HL-60 (cell line): ENCODE measurements around the gene NDUFA11.

Experiments used
- DNase-seq, 2 experiments: peaks; one replicate each; pipeline ENCODE4 v3.0.0-alpha.2; 2010 to 2020; ENCODE audit warnings: low read depth in 1 of 2, low spot score in 1 of 2
- H3K27ac ChIP-seq: fragments of 250-450 bp; sonication (Bioruptor Pico); replicated peaks from 2 replicates; pipeline ENCODE4 v1.5.1; 2020; ENCODE audit warnings: mild to moderate bottlenecking, moderate library complexity
- H3K27me3 ChIP-seq: fragments of 250-450 bp; sonication (Bioruptor Pico); 2 replicates; pipeline ENCODE4 v1.5.1; 2021; ENCODE audit warnings: mild to moderate bottlenecking, moderate library complexity; ENCODE audit not compliant: insufficient read depth, poor library complexity, severe bottlenecking
- H3K4me3 ChIP-seq: replicated peaks from 2 replicates; pipeline ENCODE4 v1.5.1; 2011; ENCODE audit warnings: mild to moderate bottlenecking, control low read depth, low read length; ENCODE audit not compliant: insufficient read depth
- GABPA ChIP-seq: IDR thresholded peaks from 2 replicates; pipeline ENCODE4 v1.6.1; 2012; ENCODE audit warnings: low read depth
- POLR2AphosphoS5 ChIP-seq: IDR thresholded peaks from 2 replicates; pipeline ENCODE4 v1.6.1; 2012; ENCODE audit warnings: low read depth
- REST ChIP-seq: IDR thresholded peaks from 2 replicates; pipeline ENCODE4 v1.6.1; 2012; ENCODE audit warnings: low read depth; ENCODE audit not compliant: insufficient replicate concordance
- SPI1 ChIP-seq: IDR thresholded peaks from 2 replicates; pipeline ENCODE4 v1.6.1; 2012; ENCODE audit warnings: low read depth, mild to moderate bottlenecking, borderline replicate concordance
- TF ChIP-seq, protein P1 (sequence below): IDR thresholded peaks from one replicate; pipeline ENCODE4 v1.5.1; 2011; ENCODE audit warnings: low read length, control low read depth, inconsistent platforms; ENCODE audit not compliant: insufficient read depth

NDUFA11 gene

GRCh38 chr19:5931251-5931650 is 27.7 kb upstream of the NDUFA11 start:
- Histone ChIP-seq H3K27me3 (no peaks in the 10 kb centered on the region), H3K4me3 (no peak overlapping the region), H3K27ac (no peak overlapping the region)
- TF ChIP-seq GABPA (no peak), SPI1 (no peak), POLR2AphosphoS5 (no peak; the same call in 1 of the 2 replicates), REST (no peak)
- TF ChIP-seq, protein P1, sequence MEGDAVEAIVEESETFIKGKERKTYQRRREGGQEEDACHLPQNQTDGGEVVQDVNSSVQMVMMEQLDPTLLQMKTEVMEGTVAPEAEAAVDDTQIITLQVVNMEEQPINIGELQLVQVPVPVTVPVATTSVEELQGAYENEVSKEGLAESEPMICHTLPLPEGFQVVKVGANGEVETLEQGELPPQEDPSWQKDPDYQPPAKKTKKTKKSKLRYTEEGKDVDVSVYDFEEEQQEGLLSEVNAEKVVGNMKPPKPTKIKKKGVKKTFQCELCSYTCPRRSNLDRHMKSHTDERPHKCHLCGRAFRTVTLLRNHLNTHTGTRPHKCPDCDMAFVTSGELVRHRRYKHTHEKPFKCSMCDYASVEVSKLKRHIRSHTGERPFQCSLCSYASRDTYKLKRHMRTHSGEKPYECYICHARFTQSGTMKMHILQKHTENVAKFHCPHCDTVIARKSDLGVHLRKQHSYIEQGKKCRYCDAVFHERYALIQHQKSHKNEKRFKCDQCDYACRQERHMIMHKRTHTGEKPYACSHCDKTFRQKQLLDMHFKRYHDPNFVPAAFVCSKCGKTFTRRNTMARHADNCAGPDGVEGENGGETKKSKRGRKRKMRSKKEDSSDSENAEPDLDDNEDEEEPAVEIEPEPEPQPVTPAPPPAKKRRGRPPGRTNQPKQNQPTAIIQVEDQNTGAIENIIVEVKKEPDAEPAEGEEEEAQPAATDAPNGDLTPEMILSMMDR: no peak
- DNase-seq: no peak

GRCh38 chr19:5929625-5930024 is 26.0 kb upstream of the NDUFA11 start:
- no peak overlapping the region for H3K4me3 ChIP-seq
- no peak overlapping the region for H3K27ac ChIP-seq
- TF ChIP-seq GABPA (no peak), POLR2AphosphoS5 (no peak), SPI1 (no peak), REST (no peak)
- TF ChIP-seq, protein P1: no peak
- no peaks in the 10 kb centered on the region for H3K27me3 ChIP-seq
- no peak for DNase-seq

GRCh38 chr19:5929179-5929578 is 25.6 kb upstream of the NDUFA11 start:
- DNase-seq: no peak
- no peak overlapping the region for H3K27ac ChIP-seq
- no peak for TF ChIP-seq GABPA
- no peak overlapping the region for H3K4me3 ChIP-seq
- H3K27me3 ChIP-seq: no peaks in the 10 kb centered on the region

DNA sequence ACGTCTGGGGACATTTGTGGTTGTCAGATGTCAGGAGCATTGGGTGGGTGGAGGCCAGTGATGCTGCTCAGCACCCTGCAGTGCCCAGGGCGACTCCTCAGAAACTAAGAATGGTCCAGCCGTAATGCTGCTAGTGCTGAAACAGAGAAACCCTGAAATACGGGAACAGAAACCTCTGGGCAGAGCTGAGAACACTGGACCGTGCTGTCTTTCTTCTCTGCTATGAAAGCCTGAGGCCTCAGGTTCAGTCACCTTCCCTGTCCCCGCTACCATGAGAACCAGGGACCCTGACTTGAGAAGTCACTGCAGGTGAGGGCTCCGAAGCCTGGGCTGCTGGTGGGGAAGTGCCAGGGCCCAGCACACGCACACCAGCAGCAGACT is 23.8 kb upstream of the NDUFA11 start:
- Histone ChIP-seq H3K27me3 (no peaks in the 10 kb centered on the region), H3K27ac (no peak overlapping the region), H3K4me3 (no peak overlapping the region)
- no peak for TF ChIP-seq SPI1
- no peak for DNase-seq

DNA sequence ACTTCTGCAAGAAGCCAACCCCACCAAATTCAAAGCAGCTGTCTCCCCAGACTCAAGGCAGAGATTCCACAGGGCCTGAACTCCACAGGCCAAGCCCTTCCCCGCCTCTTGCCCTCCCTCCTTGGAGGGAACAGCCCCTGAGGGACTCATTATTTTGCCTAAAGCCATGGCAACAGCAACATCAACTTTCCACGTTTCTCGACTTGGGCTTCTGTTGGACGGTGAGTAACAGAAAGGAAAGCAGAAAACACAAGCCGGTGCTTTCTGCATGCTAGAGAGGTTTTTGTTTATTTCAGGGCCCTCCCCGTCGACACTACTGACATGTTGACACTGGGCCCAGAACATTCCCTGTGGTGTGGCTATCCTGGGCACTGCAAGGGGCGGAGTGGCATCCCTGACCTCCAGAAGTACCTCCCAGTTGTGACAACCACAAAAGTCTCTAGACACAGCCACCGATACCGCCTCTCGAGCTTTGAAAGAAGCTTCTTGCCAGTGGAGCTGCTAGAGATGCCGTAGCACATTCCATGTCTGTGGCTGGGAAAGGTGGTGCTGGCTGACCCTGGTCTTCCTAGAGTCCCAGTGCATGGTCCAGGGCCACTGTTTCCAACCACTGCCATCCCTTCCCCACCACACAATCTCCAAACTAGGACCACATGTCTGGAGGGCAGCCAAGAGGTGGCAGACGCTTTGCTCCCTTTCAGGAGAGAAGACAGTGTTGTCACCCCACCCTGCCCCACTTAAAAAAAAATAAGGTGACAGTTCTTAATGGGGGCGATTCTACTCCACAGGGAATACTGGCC is 23.3 kb upstream of the NDUFA11 start:
- no peak for TF ChIP-seq SPI1
- no peak for TF ChIP-seq POLR2AphosphoS5
- TF ChIP-seq, protein P1: no peak
- TF ChIP-seq GABPA: no peak
- no peak for TF ChIP-seq REST
- DNase-seq: no peak
- no peak overlapping the region for H3K27ac ChIP-seq

More for the DNA sequence above, 23.3 kb upstream of the NDUFA11 start:
- Histone ChIP-seq H3K4me3 (no peak overlapping the region), H3K27me3 (no peaks in the 10 kb centered on the region)
